ENCODE measurements around the gene ZMYND11.
"Not testable (repeated sequence)": the region's sequence is repeated elsewhere in the genome, so short reads cannot be mapped to it uniquely, and the experiment has no call there.

Gene ZMYND11

DNA sequence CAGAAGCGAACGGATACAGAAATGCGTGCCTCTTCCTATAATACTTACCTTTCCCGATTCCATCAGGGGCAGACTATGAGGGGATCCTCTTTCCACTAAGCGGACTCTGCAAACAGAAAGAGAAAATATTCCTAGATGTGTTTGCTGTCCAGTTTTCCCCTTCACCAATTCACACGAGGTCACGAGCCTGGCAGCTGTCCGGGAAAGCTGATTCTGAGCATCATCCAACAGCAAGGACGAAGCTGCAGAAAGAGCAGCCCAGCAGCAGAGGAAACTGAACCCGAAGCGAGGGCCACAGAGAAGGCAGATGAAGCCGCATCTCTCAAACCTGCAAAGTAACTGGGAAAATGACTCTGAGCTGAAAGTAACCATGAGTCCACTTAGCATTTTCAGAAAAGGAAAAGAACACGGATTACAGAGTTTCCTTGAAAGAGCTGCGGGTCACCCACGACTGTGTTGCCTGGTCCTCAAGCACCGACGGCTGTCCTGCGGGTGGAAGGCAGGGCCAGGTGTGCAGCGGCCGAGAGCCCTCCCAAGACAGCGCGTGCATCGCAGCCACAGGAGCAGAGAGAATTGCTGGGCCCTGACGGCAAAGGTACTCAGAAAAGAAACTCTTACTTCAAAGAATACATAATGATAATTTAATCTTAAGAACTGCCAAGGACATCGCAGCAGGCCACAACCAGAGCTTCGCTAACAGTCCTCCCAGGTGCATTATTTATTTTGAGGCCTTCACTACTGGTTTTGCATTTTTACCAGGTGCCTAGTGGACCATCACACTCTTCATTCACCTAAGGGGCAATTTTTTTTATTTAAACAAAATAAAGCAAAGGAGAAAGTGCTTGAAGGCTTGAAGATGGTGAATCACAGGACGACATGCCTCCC lies 153.3 kb downstream of the ZMYND11 start:
- no peak for DNase-seq

DNA sequence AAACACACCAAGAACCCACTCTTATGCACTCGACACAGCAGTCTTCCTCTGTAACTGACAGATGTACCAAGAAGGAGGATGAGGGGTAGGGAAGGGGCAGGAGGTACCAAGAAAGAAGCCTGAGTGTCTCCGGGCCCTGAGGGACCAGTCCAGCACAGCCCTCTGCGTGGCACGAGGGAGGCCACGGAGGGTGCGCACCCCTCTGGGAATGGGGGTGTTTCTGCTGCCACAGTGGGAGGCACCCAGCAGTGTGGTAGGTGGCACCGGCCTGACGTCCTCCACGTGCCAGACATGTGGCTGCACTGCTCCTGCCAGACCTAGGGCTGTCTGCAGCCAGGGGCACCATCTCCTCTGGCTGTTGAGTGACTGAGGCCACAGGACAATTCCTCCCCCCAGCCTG lies 154.3 kb downstream of the ZMYND11 start:
- no peak for DNase-seq

DNA sequence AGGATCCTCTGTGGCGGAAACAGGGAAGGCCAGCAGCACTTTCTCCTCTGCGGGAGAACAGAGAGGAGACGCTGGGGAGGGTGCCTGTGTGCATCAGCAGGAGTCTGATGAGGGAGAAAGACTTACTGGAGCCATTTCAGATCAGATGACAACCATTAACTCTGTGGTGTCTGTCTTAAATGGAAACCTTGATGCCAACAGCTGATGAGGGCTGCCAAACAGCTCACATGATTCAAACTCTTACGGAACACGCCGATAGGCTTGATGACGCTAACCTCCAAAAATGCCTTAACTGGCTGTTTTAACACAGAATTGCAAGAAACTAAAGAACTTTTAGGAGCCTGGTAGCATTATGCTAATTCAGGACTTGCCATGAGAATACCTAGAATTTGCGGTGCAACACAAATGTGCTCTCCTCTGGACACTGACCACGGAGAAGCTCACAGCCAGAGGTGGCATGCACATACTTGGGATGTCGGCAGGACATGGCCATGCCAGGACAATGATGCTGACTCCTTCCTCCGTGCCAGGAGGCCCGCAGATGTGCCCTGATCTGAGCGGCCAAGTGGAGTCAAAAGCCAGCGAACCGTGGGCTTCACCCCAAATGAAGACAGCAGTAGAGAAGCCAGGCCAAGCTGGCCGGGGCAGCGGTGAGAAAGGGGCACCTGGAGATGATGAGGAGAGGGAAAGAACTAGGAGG lies 154.9 kb downstream of the ZMYND11 start:
- DNase-seq = no peak

DNA sequence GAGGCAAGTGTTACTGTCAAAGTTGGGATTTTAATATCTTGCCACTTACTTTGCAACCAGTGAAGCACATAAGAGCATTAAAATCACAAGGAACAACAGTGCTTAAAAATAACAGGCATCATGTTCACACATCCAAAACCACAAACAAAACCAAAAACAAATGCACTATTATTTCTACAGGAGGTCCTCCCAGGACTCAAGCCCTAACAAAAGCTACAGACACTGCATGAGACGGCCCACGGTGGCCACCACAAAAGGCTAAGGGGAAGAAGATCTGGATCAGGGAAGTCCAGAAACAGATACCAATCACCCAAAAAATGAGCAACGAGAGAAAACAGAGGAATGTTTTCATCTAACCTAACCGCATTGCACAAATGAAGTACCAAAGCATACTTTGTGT lies 158.4 kb downstream of the ZMYND11 start:
- no peak for DNase-seq

DNA sequence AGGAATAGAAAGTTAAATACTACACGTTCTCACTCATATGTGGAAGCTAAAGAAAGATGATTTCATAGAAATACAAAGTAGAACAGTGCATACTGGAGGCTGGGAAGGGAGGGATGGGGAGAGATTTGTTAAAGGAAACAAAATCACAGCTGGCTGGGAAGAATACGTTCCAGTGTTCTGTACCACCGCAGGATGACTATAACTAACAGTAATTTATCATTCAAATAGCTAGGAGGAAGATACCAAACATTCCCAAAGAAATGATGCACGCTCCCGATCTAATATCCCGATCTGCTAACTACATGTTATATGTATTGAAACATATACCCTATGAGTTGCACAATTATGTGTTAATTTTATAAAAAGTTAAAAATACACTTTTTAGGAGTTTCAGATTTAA lies 162.3 kb downstream of the ZMYND11 start:
- no peak for DNase-seq

DNA sequence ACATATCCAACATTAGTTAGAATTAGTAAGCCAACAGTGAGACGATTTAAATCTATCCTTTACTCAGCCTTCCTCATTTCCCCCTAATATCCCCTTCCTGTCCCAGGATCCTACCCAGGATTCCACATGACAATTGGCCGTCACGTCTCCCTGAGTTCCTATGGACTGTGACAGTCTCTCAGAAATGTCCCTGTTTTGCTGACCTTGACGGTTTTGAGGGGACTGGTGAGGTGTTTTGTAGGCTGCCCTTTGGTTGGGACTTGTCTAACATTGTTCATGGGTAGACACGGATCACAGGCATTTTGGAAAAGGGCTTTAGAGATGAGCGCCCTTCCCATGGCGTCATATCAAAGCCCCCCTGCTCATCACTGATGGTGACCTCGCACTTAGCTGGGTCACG lies 162.8 kb downstream of the ZMYND11 start:
- no peak for DNase-seq

DNA sequence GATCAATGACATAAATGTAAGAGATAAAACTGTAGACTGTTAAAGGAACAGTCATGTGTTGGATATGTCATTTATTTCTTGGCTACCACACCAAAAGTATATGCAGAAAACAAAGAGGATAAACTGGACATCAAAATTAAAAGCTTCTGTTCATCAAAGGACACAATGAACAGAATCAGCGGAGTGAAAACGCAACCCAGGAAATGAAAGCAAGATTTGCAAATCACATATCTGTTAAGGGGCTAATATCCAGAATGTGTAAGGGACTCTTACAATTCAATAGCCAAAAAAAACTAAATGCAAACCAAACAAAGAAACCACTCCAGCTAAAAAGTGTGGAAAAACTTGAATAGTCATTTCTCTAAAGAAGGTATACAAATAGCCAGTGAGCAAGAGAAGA lies 164.3 kb downstream of the ZMYND11 start:
- no peak for DNase-seq

DNA sequence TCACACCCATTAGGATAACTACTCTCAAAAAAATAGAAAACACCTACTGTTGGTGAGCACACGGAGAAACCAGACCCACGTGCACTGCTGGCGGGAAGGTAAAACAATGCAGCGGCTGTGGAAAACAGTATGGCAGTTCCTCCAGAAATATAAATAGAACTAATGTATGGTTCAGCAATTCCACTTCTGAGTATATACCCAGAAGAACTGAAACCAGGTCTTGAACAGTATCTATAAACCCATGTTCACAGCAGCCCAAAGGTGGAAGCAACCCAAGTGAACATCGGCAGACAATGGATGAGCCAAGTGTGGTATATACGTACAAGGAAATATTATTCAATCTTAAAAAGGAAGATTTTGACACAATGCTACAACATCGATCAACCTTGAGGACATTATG lies 164.7 kb downstream of the ZMYND11 start:
- DNase-seq = no peak

DNA sequence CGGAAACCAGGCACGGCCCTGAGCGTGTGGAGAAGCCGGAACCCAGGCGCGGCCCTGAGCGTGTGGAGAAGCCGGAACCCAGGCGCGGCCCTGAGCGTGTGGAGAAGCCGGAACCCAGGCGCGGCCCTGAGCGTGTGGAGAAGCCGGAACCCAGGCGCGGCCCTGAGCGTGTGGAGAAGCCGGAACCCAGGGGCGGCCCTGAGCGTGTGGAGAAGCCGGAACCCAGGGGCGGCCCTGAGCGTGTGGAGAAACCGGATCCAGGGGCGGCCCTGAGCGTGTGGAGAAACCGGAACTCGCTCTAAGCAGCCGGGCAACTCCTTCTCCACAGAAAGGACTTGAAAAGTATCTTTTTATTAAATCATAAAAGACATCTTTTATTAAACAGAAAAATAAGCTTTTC lies 165.3 kb downstream of the ZMYND11 start:
- DNase-seq = not testable (repeated sequence)

DNA sequence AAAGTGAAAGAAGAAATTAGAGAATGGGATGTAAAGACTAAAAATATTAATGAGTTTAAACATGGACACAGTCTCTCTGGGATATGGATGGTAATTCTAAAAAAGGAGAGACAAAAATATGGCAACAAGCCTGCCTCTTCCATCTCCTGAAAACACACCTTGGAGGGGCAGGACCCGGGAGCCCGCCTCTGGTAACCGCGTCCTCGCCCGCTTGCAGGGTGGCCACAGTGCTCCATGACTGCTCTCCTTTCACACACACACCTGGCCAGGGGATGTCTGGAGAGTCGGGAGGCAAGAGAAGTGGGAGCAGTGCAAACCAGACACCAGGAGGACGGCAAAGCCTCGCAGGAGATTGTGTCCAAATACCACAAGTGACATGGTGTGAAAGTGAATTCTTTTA lies 166.3 kb downstream of the ZMYND11 start:
- DNase-seq = no peak
